ENCODE measurements around the gene XRCC3. TPM values are rescaled to one million over a fixed set of nuclear protein-coding genes. Genes with fewer than 3 reads are reported as not detected.

XRCC3 gene
- total RNA-seq, 1 donor from 2014 or later, result 7.0 TPM

- DNase-seq (ENCODE audit: low read depth), result no peak
These were observed 7.7 kb downstream of the XRCC3 start for GRCh38 chr14:103707329-103708263.

GRCh38 chr14:103706551-103707328, 8.5 kb downstream of the XRCC3 start:
- no peak for DNase-seq (ENCODE audit: low read depth)

- no peak for DNase-seq (ENCODE audit: low read depth)
These were observed 9.6 kb downstream of the XRCC3 start for GRCh38 chr14:103705504-103706284.

- DNase-seq (ENCODE audit: low read depth), result no peak
These were observed 10.1 kb downstream of the XRCC3 start for GRCh38 chr14:103705118-103705503.

GRCh38 chr14:103704708-103705107, 10.5 kb downstream of the XRCC3 start:
- DNase-seq (ENCODE audit: low read depth), result no peak

GRCh38 chr14:103703433-103704385, 11.5 kb downstream of the XRCC3 start:
- DNase-seq (ENCODE audit: low read depth), result no peak

- no peak for DNase-seq (ENCODE audit: low read depth)
These were observed 12.5 kb downstream of the XRCC3 start for GRCh38 chr14:103702497-103703432.

- DNase-seq (ENCODE audit: low read depth), result no peak
These were observed 13.2 kb downstream of the XRCC3 start for GRCh38 chr14:103702095-103702494.

GRCh38 chr14:103700753-103701490, 14.3 kb downstream of the XRCC3 start:
- no peak for DNase-seq (ENCODE audit: low read depth)

- DNase-seq (ENCODE audit: low read depth), result peak; percentile 68
These were observed 15.1 kb downstream of the XRCC3 start for GRCh38 chr14:103699901-103700752.

GRCh38 chr14:103699261-103699661, 16.0 kb downstream of the XRCC3 start:
- no peak for DNase-seq (ENCODE audit: low read depth)

- no peak for DNase-seq (ENCODE audit: low read depth)
These were observed 16.6 kb downstream of the XRCC3 start for GRCh38 chr14:103698380-103699260.

GRCh38 chr14:103697603-103698379, 17.5 kb downstream of the XRCC3 start:
- no peak for DNase-seq (ENCODE audit: low read depth)

- no peak for DNase-seq (ENCODE audit: low read depth)
These were observed 18.0 kb downstream of the XRCC3 start for GRCh38 chr14:103697206-103697602.

GRCh38 chr14:103696466-103697071, 18.7 kb downstream of the XRCC3 start:
- peak; percentile 46 for DNase-seq (ENCODE audit: low read depth)
